Fibroblast of skin of left biceps (primary cell): ENCODE measurements around the gene PDLIM7.

Experiments
- DNase-seq, 2 experiments: peaks; one replicate each; pipeline ENCODE4 v3.0.0-alpha.2; 2013; ENCODE audit warnings: low read depth in 2 of 2

PDLIM7 gene

DNA sequence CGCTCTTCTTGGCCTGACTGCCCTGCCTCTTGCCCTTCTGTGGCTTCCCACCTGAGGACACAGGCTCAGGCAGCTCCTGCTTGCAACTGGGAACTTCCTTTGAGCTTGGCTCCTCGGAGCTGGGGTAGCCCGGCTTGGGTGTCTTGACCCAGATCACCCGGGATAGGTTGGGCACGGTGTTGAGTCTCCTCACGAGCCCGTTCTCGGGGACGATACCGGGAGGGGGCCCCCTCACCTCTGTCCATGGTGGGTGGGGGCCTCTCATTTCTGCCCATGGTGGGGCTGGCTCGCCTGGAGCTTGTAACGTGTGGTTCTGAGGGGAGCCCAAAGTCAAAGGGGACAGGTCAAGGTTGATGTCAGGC is 27.1 kb upstream of the PDLIM7 start:
- no peak for DNase-seq

DNA sequence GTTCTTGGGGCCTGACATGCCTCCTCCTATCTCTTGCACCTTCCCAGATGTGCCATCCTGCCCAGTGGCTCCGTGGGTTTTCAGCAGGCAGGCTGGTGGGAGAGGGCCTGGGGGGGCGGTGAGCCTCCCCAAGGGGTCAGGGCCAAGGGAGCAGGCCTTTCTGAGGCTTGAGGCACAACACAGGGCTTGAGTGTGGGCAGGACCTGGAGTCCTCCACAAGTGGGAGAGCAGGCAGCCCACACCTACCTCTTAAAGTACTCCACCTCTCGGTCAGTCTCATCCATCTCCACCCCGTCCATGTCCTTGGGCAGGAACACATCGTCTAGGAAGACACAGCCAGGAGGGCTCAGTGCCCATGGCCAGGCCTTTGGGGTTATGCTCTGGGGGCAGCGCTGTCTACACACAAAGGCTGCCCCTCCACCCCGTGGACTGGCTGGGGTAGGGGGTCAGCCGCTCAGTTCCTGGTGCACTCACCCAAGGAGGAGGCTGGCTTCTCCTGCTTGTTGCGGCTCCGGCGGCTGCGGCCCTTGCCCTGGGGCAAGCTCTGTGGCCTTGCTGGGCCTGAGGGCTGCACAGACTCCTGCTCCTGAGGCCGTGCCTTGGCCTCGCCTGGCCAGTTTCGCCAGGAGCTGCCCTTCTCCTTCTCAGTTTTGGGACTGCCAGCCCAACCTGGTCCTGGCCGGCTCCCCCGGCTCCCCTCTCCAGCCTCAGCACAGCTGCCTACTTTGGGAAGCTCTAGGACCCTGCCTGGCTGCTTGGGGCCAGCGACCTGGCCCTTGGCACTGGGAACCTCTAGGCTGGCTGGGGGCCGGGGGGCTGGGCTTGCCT is 26.5 kb upstream of the PDLIM7 start:
- DNase-seq: no peak

DNA sequence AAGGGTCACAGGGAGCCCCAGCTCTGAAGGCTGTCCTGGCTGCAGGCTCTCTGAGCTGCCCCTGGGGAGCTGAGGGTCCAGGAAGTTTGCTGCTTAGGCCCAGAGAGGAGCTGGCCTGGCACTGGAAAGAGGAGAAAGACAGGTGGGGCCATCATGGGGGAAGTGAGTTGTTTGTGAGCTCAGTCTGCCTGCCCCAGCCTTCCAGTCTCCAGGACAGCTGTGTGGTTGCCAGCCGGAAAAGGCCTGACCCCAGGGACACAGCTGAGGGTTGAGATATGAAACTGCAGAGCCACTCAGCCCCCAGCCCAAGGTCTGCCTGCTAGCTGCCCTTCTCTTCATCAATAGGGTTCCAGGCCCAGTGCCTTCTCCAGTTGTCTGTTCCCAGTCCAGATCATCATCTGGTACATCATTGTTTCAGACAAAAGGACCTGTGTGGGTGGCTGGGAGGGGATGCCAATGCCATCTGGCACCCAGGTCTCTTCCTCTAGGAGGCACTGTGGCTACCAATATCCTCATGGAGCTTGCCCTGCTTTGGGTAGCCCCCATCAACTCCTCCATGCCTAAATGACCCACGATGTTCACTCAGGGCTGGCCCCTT is 23.6 kb upstream of the PDLIM7 start:
- DNase-seq: no peak

DNA sequence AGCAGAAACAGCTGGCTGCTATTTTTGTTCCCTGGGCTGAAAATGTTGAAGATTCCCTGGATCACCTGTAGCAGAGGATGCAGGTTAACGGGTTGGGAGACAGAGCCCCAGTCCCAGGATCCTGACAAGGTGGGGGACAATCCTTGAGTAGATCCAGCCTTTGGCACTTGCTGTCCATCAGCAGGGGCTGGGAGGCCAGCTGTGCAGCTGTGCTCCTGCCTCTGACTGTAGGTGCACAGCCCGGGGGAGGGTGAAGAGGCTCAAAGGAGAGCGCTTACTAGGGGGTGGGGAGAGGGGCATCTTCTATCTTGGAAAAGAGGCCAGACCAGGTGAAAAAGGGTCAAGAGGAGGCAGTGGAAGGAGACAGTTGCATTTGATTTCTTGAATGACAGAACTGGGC is 22.9 kb upstream of the PDLIM7 start:
- DNase-seq: no peak

DNA sequence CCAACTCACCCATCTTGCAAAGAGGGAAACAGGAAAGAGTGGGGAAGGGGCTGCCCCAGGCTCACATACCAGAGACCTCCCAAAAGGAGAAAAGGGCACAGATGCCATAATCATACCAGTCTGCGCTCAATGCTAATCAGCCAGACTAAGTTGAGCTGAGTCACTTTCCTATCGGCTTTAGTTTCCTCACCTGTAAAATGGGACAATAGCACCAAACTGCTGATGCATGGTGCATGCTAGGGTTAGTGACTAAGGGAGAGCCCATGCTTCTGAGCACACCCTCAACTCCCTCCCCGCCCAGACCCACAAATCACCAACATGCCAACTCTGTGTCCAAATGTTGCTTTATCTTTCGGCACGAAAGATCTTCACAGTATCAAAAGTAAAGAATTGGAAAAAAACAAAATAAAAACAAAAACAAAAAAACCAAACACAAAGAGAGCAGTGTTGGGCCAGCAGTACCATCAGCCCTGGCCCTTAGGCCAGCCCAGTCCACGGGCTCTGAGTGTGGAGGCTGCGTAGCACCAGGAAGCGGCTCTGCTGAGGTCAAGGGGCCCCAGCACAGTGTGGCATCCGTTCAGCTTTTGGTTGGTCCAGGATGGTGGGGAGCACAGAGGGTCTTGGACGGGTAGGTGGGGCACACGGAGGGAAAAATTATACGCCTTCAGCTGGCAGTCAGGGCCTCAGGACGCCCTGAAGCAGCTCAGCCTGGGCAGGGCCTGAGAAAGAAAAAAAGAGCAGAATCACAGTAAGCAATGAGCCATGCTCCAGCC is 22.2 kb upstream of the PDLIM7 start:
- no peak for DNase-seq

DNA sequence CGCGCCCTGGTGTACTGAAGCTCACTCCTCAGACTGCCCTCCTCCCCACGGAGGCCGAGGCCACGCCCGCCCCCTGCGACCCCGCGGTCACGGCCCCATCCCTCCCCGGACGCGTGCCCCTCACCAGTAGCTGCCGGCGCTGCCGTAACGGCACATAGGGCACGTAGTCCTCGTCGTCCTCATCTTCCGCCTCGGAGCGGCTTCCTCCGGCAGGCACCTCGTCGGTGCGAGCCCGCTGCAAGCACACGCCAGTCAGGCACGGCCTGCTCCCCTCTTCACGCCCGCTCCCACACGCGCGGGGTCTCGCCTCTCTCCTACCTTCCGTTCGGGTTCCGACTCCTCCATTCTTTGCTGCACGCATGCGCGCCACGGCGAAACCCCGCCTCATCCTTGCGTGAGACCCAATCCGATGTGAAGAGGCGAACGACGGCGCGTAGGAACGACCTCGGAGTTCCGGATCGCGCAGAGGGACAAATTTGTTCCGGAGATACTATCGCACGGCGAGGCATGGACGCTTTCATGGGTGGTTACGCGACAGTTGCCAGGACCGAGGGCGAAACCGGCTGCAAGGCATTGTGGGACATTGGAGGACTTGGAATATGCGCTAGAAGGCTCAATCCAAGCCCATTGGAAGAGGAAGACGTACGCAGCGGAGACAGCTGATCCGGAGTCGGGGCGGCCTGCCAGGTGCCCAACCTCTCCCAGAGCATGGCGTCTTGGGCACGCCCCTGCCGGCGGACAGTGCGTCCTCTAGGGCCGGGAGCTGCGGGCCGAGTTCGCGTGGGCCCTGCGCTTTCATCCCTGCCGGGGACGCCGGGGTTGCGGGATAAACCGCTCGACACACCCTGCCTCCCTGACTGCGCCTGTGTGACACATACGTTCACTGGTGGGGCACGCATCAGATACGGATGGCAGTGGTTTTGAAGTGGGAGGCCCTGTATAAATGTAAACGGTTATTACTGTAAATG is 19.5 kb upstream of the PDLIM7 start, which contains the start of gene DDX41:
Gene DDX41 (minus strand): TSS at position 361 of the 968 bp plus-strand sequence. CDS start 16 bp downstream, at position 345.
- DNase-seq: peak; percentile 97 to 98

DNA sequence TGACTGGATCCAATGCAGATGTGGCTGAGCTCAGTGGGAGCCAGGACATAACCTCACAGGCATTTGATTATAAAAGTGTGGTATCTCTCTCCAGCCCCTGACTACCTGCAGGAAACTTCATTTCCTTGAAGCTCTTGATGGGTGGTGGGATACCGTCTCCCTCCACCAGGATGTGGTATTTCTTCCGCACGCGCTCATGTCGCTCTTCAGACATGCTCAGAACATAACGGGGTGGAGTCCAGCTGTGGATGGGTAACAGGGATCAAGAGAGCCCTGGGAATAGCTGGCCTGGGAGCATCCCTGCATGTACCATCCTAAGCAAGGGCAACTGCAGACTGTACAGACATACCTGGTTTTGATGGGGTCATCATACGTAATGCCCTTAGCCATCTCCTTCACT is 18.2 kb upstream of the PDLIM7 start:
- DNase-seq: no peak

DNA sequence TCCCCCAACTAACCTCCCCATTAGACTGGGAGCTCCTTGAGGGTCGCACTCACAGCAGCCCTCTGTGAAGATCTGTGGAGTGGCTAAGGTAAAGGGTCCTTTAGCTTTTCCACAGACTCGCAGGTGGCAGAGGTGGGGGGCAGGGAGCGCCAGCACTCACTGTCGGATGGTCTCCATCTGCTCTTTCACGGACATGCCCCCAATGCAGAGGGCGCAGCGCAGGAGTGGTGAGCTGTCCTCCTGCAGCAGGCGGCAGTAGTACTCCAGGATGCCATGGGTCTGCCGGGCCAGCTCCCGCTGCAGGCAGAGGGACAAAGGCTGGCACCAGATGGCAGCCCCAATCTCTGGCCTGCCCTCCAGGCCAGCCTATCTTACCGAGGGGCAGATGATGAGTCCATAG is 17.1 kb upstream of the PDLIM7 start:
- DNase-seq: no peak

DNA sequence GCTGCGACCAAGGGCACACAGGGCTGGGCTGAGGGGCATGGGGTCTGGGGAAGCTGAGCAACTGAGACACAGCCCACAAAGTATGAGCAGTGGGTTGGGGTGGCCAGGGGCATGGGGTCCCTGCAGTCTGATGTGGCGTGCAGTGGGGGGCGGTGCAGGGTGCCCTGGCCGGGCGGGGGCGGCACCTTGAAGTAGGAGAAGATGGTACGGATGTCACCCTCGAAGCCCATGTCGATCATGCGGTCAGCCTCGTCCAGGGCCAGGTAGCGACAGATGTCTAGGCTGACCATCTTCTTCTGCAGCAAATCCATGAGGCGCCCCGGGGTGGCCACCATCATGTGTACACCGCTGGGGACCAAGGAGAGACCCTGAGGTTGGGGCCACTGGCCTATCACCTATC is 16.1 kb upstream of the PDLIM7 start:
- DNase-seq: no peak

DNA sequence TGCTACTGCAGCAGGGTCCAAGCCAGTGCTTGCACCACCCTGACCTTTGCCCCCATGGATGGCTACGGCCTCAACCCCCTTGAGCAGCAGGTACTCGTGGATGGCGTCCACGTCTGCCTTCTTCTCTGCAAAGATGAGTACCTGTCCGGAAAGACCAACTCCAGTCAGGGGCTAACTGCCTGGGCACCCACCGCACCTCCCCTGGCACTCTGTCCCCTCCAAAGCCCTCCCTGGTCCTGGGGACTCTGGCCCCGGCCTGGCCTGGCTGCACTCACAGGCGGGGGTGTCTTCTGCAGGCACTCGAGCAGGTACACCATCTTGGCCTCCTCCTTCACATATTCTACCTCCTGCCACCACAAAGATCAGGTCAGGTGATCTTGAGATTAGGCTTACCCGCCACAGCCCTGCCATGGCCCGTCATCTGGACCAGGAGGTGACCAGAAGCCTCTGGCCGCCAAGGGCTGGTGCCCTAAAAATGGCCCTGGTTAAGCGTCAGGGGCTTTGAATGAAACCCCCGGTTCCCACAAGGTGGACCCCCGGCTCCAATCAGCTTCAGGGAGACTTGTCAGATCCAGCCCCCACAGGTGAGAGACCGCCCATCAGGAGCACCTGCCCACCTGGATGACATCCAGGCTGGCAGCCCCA is 15.5 kb upstream of the PDLIM7 start:
- DNase-seq: no peak

DNA sequence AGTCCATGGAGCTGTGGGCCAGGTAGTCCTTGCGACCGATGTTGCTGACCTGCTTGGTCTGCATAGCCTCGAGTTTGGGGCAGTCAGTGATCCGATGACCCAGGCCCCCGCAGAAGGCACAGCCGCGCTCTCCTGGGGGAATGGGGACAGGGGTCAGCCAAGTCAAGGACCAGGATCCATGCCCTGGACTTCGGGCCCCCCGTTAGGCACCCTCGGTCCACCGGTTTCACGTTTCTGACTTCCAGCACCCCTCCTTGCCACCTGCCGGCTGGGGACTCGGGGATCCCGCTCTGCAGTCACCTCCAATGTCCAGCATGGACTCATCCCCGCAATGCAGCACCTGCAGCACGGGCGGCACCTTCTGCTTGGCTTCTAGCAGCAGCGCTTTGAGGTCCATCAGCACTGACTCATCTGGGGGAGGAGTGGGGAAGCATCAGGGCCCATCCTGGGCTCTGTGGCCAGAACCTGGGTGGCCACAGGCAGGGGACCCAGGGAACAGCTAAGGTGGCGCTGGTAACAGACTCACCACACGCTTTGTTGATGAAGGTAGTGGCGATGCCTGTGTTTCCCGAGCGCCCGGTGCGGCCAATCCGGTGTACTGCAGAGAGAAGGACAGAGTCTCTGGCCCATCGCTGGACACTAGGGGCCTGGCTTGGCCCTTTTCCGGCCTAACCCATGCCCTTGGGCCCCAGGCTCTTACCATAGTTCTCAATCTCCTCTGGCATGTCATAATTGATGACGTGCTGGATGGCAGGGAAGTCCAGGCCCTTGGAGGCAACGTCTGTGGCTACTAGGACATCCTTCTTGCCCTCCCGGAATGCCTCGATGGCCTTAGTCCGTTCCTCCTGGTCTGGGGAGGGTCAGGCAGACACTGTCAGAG is 14.6 kb upstream of the PDLIM7 start:
- no peak for DNase-seq

DNA sequence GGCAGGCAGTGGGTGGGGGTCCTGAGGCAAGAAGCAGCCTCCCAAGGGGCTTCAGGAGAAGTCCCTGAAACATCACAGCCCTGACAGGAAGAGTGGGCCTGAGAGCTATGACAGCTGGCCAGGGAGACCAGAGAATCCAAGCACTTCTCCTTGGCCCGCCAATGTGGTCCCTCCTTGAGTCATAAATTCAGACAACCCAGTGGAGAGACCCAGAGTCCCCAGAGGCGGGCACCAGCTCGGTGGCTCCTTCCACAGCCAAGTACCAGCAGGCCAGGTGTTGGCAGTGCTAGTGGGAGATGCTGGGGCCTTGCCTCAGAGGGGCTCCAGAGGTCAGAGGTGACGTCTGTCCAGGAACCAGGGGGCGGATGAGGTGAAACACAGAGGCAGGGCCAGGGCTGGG is 13.8 kb upstream of the PDLIM7 start:
- no peak for DNase-seq

DNA sequence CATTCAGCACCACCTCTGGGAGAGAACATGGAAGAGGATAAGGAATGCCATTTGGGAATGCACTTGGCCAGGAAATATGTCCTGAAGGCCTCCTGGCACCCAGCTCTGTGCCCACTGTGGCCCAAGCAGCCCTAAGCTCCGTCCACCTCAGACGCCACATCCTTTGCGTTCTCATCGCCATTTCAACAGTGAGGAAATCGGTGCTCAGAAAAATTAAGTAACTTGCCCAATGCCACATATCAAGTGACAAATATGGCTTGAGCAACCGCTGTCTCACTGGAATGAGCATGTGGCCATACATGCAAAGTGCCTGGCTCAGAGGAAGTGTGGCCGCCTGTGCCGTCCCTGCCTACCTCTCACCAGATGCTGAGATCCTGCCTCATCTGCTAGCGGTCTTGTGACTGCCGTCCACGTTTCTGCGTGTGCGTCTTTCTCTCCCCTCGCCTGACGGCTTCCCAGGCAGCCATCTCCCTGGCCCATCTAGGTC is 13.2 kb upstream of the PDLIM7 start:
- DNase-seq: no peak

DNA sequence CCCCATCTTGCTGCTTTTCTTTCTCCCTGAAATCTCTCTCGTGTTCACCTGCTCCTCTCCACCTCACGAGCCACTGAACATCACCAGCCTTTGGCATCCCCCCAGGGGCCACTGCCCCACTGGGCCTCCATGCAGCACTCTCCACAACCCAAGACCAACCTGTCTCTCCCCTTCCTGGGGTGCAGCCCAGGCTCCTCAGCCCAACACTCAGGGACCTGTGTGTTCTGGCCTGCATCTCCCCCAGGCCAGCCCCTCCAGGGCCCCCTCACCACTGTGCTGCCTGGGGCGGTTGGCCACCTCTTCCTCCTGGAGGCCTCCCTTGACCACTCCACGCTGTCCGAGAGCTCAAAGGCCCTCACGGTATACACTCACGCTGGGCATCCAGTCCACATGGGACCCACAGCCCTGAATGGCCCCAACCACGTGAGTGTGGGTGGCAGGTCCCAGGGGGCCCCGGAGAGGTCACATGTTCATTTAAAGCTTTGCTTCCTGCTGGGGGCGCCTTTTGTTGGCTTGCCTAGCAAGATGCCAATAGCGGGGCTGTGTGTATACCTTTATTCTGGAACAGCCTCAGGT is 12.7 kb upstream of the PDLIM7 start:
- DNase-seq: no peak

DNA sequence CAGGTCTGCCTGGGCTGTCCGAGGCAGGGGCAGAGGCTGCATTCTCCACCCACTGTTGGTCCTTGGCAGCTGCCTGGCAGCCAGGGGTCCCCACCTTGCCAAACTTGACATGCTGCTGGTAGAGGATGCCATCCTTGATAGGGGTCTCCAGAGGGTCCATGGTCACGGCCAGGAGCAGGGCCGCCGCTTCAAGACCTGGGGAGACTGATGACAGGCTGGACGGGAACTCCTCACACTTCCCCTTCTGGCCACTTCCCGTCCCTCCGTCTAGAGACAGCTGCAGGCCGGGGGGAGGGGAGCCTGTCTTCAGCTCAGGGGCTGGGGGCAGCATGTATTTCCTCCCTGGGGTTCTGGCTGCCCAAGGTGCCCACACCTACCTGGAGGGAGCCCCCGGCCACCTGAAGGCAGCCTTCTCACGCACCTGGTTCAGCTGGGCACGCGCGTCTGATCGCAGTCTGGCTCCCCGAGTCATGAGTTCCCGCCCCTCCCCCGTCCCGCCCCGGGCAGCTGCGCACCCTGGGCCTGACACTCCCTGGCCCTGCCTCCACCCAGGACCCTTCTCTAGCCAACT is 12.1 kb upstream of the PDLIM7 start, which contains the start of gene DOK3:
Gene DOK3 (minus strand): TSS at position 446 of the 571 bp plus-strand sequence. CDS start 286 bp downstream, at position 160.
- DNase-seq: no peak

DNA sequence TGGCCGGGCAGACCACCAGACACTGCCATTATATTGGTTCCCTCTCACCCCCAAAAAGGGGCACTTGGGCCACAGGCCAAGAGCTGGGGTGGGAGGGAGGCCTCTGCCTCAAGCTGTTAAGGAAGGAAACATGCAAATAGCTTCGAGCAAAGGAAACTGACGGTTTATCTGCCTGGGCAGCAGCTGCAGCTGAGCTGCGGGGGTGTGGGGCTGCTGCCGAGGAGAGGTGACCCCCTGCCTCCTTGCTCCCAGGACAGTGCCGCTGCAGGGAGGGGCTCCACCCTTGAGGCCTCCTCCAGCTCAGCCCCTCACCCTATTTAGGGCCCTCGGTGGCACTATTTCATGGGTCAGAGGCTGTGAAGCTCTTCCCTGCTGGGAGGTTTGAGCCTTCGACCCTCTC is 11.4 kb upstream of the PDLIM7 start:
- no peak for DNase-seq

DNA sequence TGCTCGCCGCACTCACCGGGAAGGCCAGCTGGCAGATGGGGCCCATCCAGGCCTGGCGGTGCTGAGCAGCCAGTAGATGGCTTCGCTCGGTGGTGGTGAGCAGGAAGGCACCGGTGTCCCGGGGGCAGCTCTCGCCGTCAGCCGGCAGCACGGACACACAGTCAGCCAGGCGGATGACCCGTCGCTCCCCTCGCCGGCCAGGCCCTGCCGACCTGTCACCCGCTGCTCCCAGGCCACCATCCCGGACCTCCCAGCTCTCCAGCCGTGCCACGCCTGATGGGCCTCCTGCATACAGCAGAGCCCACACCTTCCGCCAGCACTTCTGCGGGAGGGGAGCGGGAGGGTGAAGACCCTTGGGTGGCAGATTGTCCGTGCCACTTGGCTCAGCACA is 10.8 kb upstream of the PDLIM7 start:
- DNase-seq: no peak

DNA sequence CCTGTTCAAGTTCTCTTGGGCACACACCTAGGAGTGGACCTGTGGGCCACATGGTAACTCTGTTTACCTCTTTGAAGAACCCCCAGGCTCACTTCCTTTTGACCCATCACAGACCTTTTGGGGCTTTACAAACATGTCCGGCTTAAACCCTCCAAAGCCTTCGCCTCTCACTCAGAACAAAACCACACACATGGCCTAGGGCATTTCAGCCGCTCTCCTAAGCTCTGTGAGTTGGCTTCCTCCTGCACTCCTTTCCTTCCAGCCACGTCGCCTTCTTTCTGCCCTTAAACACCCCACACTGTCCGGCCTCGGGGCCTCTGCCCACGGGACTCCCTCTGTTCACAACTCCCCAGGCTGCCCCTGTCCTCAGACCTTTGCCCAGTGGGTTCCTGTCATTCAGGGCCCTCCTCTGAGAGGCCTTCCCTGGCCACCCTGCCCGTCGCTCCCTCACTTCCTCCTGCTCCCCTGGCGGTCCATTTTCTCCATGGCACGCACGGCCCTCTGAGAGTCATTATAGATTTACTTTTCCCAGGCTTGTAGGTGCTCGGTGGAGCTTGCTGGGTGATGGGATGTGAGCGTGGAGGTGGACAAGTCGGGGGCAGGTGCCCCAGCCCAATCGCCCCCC is 10.3 kb upstream of the PDLIM7 start:
- DNase-seq: no peak

DNA sequence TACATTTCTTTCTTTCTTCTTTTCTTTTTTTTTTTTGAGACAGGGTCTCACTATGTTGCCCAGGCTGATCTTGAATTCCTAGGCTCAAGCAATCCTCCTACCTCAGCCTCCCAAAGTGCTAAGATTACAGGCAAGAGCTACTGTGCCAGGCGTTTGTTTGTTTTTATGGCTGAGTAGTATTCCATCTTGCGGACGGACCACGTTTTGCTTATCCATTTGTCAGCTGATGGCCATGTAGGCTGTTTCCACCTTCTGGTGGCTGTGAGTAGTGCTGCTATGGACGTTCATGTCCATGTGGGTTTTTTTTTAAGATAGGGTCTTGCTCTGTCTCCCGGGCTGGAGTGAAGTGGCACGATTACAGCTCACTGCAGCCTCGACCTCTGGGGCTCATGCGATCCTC is 9.8 kb upstream of the PDLIM7 start:
- no peak for DNase-seq
